DOHH2 (cell line): ENCODE measurements around the gene NFE2L2.

Source experiments
- H3F3A ChIP-seq: fragments of 200-600 bp; sonication (generic), shearing (Covaris generic); 2 replicates; pipeline ENCODE4 v1.6.0; 2016; ENCODE audit warnings: antibody characterized with exemption, mild to moderate bottlenecking; ENCODE audit not compliant: control insufficient read depth, insufficient read depth
- H3K27ac ChIP-seq: fragments of 200-600 bp; sonication (generic); 2 replicates; pipeline ENCODE4 v1.5.1; 2014; ENCODE audit warnings: low read depth, mild to moderate bottlenecking, low read length, moderate library complexity
- H3K27me3 ChIP-seq: fragments of 200-600 bp; sonication (generic); 2 replicates; pipeline ENCODE4 v1.6.1; 2014; ENCODE audit warnings: mild to moderate bottlenecking, low read length, mixed read lengths; ENCODE audit not compliant: control insufficient read depth
- H3K36me3 ChIP-seq: fragments of 200-600 bp; sonication (generic); 2 replicates; pipeline ENCODE4 v1.6.1; 2014; ENCODE audit warnings: mild to moderate bottlenecking, low read length, moderate library complexity, mixed read lengths; ENCODE audit not compliant: control insufficient read depth
- H3K4me1 ChIP-seq: fragments of 200-600 bp; sonication (generic); 2 replicates; pipeline ENCODE4 v1.6.1; 2014; ENCODE audit warnings: mild to moderate bottlenecking, low read length, mixed read lengths; ENCODE audit not compliant: control insufficient read depth
- H3K4me2 ChIP-seq: fragments of 200-600 bp; sonication (generic); 2 replicates; pipeline ENCODE4 v1.6.0; 2014; ENCODE audit warnings: mild to moderate bottlenecking, low read length, moderate library complexity
- H3K4me3 ChIP-seq: fragments of 200-600 bp; sonication (generic); 2 replicates; pipeline ENCODE4 v1.5.1; 2014; ENCODE audit warnings: mild to moderate bottlenecking, low read length, mixed read lengths
- H3K79me2 ChIP-seq: fragments of 200-600 bp; sonication (generic); 2 replicates; pipeline ENCODE4 v1.6.1; 2014; ENCODE audit warnings: mild to moderate bottlenecking, low read length, mixed read lengths; ENCODE audit not compliant: control insufficient read depth
- H3K9me2 ChIP-seq: fragments of 200-600 bp; sonication (generic); replicated peaks from 2 replicates; pipeline ENCODE4 v1.6.1; 2014; ENCODE audit warnings: mild to moderate bottlenecking, low read length, mixed read lengths; ENCODE audit not compliant: control insufficient read depth
- H3K9me3 ChIP-seq: fragments of 200-600 bp; sonication (generic); 2 replicates; pipeline ENCODE4 v1.6.1; 2014; ENCODE audit warnings: antibody characterized with exemption, low read length, mixed read lengths; ENCODE audit not compliant: control insufficient read depth, insufficient read depth
- H4K20me1 ChIP-seq: fragments of 200-600 bp; sonication (generic); 2 replicates; pipeline ENCODE4 v1.6.0; 2014; ENCODE audit warnings: low read depth, mild to moderate bottlenecking, antibody characterized with exemption, low read length, moderate library complexity; ENCODE audit not compliant: control insufficient read depth, insufficient read depth
- CTCF ChIP-seq: fragments of 200-600 bp; sonication (generic); IDR thresholded peaks from one replicate; pipeline ENCODE4 v1.5.1; 2014; ENCODE audit warnings: antibody characterized with exemption, mild to moderate bottlenecking, low read depth, low read length; ENCODE audit not compliant: poor library complexity, severe bottlenecking
- EZH2phosphoT487 ChIP-seq: fragments of 200-600 bp; sonication (generic); IDR thresholded peaks from 2 replicates; pipeline ENCODE4 v1.6.1; 2017; ENCODE audit warnings: borderline replicate concordance, mild to moderate bottlenecking, antibody characterized with exemption, low read length, moderate library complexity, mixed read lengths

NFE2L2 gene

DNA sequence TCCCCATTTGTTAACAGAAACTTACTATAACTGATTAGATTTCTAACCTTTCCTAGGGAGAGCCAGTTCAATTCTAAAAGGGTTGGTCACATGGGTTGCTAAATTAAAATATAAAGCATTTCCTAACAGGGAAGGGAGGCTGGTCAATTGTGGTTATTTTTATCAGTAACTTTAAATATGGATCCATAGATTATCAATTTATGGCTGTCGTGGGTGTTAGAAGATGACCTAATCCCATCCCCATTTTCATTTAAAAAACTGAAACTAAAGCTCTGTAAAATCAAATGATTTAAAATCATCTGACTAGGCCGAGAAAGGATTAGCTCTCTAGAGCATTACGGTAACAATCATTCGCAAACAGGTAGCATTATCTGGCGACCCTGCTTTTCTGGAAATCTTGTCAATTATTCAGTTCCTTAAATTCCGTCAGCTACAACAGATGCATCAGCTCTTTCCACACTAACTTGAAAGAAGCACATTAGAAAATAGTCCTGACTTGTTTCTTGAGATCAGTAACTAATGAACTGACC lies 52.9 kb downstream of the NFE2L2 start:
- Histone ChIP-seq H3K27me3 (no peaks in the 10 kb centered on the region), H3F3A (peaks cover 22% of the 10 kb centered on the region), H3K79me2 (peaks cover 73% of the 10 kb centered on the region), H3K36me3 (peaks cover 38% of the 10 kb centered on the region), H4K20me1 (peaks cover 19% of the 10 kb centered on the region; the same call in 1 of the 2 replicates), H3K4me2 (peak overlapping the region; percentile 79), H3K4me3 (peak overlapping the region; percentile 84), H3K4me1 (peaks cover 29% of the 10 kb centered on the region), H3K9me2 (no peaks in the 10 kb centered on the region), H3K9me3 (no peaks in the 10 kb centered on the region), H3K27ac (peak overlapping the region; percentile 84)
- no peak for TF ChIP-seq CTCF
- TF ChIP-seq EZH2phosphoT487, result no peak

DNA sequence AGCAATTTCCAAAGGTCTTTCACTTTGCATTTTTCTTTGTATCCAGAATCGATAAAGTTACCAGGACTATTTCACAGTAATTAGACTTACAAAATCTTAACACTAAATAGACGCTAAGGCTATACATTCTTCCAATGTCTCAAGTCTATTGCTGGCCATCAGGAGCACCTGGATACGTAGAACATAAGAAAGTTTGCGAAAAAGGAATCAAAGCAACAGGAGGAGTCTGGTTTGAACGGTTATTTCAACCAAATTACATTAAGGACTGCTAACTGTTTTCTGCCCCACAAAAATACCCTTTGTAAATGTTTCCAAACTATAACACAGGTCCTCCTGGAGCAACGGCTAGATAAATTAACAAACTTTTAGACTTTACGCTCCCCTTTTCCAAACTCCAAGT lies 53.4 kb downstream of the NFE2L2 start:
- Histone ChIP-seq H3K79me2 (peaks cover 68% of the 10 kb centered on the region), H3K9me3 (no peaks in the 10 kb centered on the region), H3K27me3 (no peaks in the 10 kb centered on the region), H3F3A (peaks cover 17% of the 10 kb centered on the region), H4K20me1 (peaks cover 15% of the 10 kb centered on the region; the same call in 1 of the 2 replicates), H3K27ac (peak overlapping the region; percentile 84), H3K36me3 (peaks cover 34% of the 10 kb centered on the region), H3K4me1 (peaks cover 26% of the 10 kb centered on the region), H3K9me2 (no peaks in the 10 kb centered on the region), H3K4me3 (peak overlapping the region; percentile 84), H3K4me2 (peak overlapping the region; percentile 79)
- TF ChIP-seq EZH2phosphoT487 (no peak), CTCF (no peak)

GRCh38 chr2:177207101-177207500 lies 57.4 kb downstream of the NFE2L2 start:
- H4K20me1 ChIP-seq, result no peaks in the 10 kb centered on the region
- no peak overlapping the region for H3K27ac ChIP-seq
- TF ChIP-seq EZH2phosphoT487 (no peak), CTCF (no peak)

More at GRCh38 chr2:177207101-177207500, 57.4 kb downstream of the NFE2L2 start:
- Histone ChIP-seq H3F3A (no peaks in the 10 kb centered on the region), H3K27me3 (no peaks in the 10 kb centered on the region), H3K9me2 (no peaks in the 10 kb centered on the region), H3K79me2 (peaks cover 31% of the 10 kb centered on the region), H3K4me2 (no peak overlapping the region), H3K9me3 (no peaks in the 10 kb centered on the region), H3K36me3 (peaks cover 3% of the 10 kb centered on the region; the same call in 1 of the 2 replicates), H3K4me3 (no peak overlapping the region), H3K4me1 (peaks cover 6% of the 10 kb centered on the region)
